Tibial nerve (tissue), 3 donors: ENCODE measurements around the gene FEM1B.

ENCODE experiments used
- POLR2A ChIP-seq, 2 donors: fragments of 450-650 bp; IDR thresholded peaks; one replicate each; pipeline ENCODE4 v1.6.1; 2017; ENCODE audit warnings: antibody characterized with exemption in 2 of 2, mild to moderate bottlenecking in 2 of 2, moderate library complexity in 2 of 2
- TF ChIP-seq, protein P1 (sequence below), 5 experiments: fragments of 200-600 bp in 3 of 5; fragments of 450-650 bp in 2 of 5; sonication (generic) in 3 of 5; IDR thresholded peaks; one replicate each; pipeline ENCODE4 v1.5.1; 2016 to 2019; ENCODE audit warnings: antibody characterized with exemption in 5 of 5, mild to moderate bottlenecking in 3 of 5, moderate library complexity in 2 of 5

DNA sequence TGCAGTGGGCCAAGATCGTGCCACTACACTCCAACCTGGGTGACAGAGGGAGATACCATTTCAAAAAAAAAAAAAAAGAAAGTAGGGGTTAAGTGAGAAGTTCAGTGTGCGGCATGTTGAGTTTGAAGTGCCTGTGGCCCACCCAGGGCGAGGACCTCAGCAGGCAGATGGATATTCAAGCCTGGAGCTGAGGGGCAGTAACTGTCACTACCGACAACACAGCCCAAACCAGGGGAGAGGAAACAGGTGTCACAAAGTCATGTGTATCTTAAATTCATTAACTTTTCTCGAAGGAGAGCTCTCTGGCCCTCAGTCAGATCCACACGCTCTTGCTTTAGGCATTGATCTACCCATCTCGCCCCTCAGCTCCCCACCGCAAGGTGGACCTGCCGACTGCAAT, 45.3 kb downstream of the FEM1B start:
- TF ChIP-seq, protein P1, sequence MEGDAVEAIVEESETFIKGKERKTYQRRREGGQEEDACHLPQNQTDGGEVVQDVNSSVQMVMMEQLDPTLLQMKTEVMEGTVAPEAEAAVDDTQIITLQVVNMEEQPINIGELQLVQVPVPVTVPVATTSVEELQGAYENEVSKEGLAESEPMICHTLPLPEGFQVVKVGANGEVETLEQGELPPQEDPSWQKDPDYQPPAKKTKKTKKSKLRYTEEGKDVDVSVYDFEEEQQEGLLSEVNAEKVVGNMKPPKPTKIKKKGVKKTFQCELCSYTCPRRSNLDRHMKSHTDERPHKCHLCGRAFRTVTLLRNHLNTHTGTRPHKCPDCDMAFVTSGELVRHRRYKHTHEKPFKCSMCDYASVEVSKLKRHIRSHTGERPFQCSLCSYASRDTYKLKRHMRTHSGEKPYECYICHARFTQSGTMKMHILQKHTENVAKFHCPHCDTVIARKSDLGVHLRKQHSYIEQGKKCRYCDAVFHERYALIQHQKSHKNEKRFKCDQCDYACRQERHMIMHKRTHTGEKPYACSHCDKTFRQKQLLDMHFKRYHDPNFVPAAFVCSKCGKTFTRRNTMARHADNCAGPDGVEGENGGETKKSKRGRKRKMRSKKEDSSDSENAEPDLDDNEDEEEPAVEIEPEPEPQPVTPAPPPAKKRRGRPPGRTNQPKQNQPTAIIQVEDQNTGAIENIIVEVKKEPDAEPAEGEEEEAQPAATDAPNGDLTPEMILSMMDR (IDR thresholded peaks at IDR 0.05), result no peak
- no peak for TF ChIP-seq POLR2A (IDR thresholded peaks at IDR 0.05)
